Hepatocyte (in vitro differentiated cells): ENCODE results near the gene LGALS4. TPM values are rescaled to one million over a fixed set of nuclear protein-coding genes. Genes with fewer than 3 reads are reported as not detected.
"Not testable (repeated sequence)": the region's sequence is repeated elsewhere in the genome, so short reads cannot be mapped to it uniquely, and the experiment has no call there.

Experiments
- DNase-seq: peaks from one replicate; pipeline ENCODE4 v3.0.0-alpha.2; 2016; ENCODE audit warnings: low spot score
- H2AFZ ChIP-seq: fragments of 200-600 bp; sonication (generic); 2 replicates; pipeline ENCODE4 v1.6.0; 2016; ENCODE audit warnings: antibody characterized with exemption, mild to moderate bottlenecking
- H3K27ac ChIP-seq: fragments of 200-600 bp; sonication (generic); 2 replicates; pipeline ENCODE4 v1.5.1; 2016; ENCODE audit warnings: mild to moderate bottlenecking
- H3K27me3 ChIP-seq: fragments of 200-600 bp; sonication (generic); 2 replicates; pipeline ENCODE4 v1.6.1; 2016
- H3K36me3 ChIP-seq: fragments of 200-600 bp; sonication (generic); replicated peaks from 2 replicates; pipeline ENCODE4 v1.5.1; 2016; ENCODE audit warnings: low read depth; ENCODE audit not compliant: insufficient read depth
- H3K4me1 ChIP-seq: fragments of 200-600 bp; sonication (generic); 2 replicates; pipeline ENCODE4 v1.5.1; 2016; ENCODE audit warnings: mild to moderate bottlenecking, moderate library complexity; ENCODE audit not compliant: insufficient read depth
- H3K4me2 ChIP-seq: fragments of 200-600 bp; sonication (generic); 2 replicates; pipeline ENCODE4 v1.6.0; 2016
- H3K4me3 ChIP-seq: fragments of 200-600 bp; sonication (generic); 2 replicates; pipeline ENCODE4 v1.5.1; 2016; ENCODE audit warnings: mild to moderate bottlenecking
- H3K79me2 ChIP-seq: fragments of 200-600 bp; sonication (generic); 2 replicates; pipeline ENCODE4 v1.6.0; 2017; ENCODE audit warnings: mild to moderate bottlenecking
- H3K9me2 ChIP-seq: fragments of 200-600 bp; sonication (generic); replicated peaks from 2 replicates; pipeline ENCODE4 v1.6.0; 2017; ENCODE audit warnings: mild to moderate bottlenecking; ENCODE audit not compliant: insufficient read depth
- H3K9me3 ChIP-seq: fragments of 200-600 bp; sonication (generic); 2 replicates; pipeline ENCODE4 v1.5.1; 2016; ENCODE audit warnings: low read depth, mild to moderate bottlenecking
- H4K20me1 ChIP-seq: fragments of 200-600 bp; sonication (generic); 2 replicates; pipeline ENCODE4 v1.6.0; 2016; ENCODE audit warnings: mild to moderate bottlenecking; ENCODE audit not compliant: insufficient read depth, poor library complexity, severe bottlenecking
- EZH2 ChIP-seq: fragments of 200-600 bp; sonication (generic); IDR thresholded peaks from 2 replicates; pipeline ENCODE4 v1.6.1; 2016; ENCODE audit warnings: antibody characterized with exemption, mild to moderate bottlenecking, borderline replicate concordance
- EZH2phosphoT487 ChIP-seq: fragments of 200-600 bp; sonication (generic); IDR thresholded peaks from one replicate; pipeline ENCODE4 v1.6.1; 2018; ENCODE audit warnings: antibody characterized with exemption, mild to moderate bottlenecking, low read depth, moderate library complexity; ENCODE audit not compliant: unreplicated experiment, severe bottlenecking
- WGBS: methylation state at CpG from one replicate; pipeline ENCODE4 v1.1.6; 2016; ENCODE audit warnings: low lambda C conversion rate; ENCODE audit errors: missing lambda C conversion rate; 5-methylcytosine and 5-hydroxymethylcytosine counted together
- polyA plus RNA-seq: library from polyadenylated mRNA; unstranded; fragments of >200 nt; fragmentation: Nextera tagmentation; extraction: Ambion mirVana; gene quantifications from 2 replicates; pipeline ENCODE4 v1.2.1, GENCODE V29; 2016
- total RNA-seq: library from RNA; depleted of rRNA; stranded (reverse); fragments of >200 nt; gene quantifications from 2 replicates; pipeline ENCODE4 v1.2.3, GENCODE V29; 2014
- TF ChIP-seq, protein P1 (sequence below): fragments of 200-600 bp; sonication (generic); IDR thresholded peaks from 2 replicates; pipeline ENCODE4 v1.5.1; 2016; ENCODE audit warnings: antibody characterized with exemption, mild to moderate bottlenecking; ENCODE audit not compliant: poor library complexity

The LGALS4 gene
- total and polyA plus RNA-seq, 2 experiments from 2014 or later: 147 to 199 TPM

- Histone ChIP-seq H3K9me3 (no peaks in the 10 kb centered on the region), H3K27me3 (no peaks in the 10 kb centered on the region), H4K20me1 (no peaks in the 10 kb centered on the region), H3K4me2 (no peak overlapping the region), H3K4me3 (no peak overlapping the region), H3K27ac (peak overlapping the region; percentile 88), H2AFZ (no peak overlapping the region), H3K79me2 (peaks cover 7% of the 10 kb centered on the region), H3K9me2 (no peaks in the 10 kb centered on the region), H3K36me3 (no peaks in the 10 kb centered on the region), H3K4me1 (peaks cover 22% of the 10 kb centered on the region)
- WGBS: 90% methylated on average over 34 of the region's 34 CpGs
- no peak for TF ChIP-seq EZH2
- no peak for TF ChIP-seq EZH2phosphoT487
- TF ChIP-seq, protein P1, sequence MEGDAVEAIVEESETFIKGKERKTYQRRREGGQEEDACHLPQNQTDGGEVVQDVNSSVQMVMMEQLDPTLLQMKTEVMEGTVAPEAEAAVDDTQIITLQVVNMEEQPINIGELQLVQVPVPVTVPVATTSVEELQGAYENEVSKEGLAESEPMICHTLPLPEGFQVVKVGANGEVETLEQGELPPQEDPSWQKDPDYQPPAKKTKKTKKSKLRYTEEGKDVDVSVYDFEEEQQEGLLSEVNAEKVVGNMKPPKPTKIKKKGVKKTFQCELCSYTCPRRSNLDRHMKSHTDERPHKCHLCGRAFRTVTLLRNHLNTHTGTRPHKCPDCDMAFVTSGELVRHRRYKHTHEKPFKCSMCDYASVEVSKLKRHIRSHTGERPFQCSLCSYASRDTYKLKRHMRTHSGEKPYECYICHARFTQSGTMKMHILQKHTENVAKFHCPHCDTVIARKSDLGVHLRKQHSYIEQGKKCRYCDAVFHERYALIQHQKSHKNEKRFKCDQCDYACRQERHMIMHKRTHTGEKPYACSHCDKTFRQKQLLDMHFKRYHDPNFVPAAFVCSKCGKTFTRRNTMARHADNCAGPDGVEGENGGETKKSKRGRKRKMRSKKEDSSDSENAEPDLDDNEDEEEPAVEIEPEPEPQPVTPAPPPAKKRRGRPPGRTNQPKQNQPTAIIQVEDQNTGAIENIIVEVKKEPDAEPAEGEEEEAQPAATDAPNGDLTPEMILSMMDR: no peak
- peak; percentile 64 for DNase-seq
These were observed 2.6 kb upstream of the LGALS4 start for GRCh38 chr19:38815059-38816001.

GRCh38 chr19:38813932-38814331 lies 1.2 kb upstream of the LGALS4 start:
- not testable (repeated sequence) for H3K79me2 ChIP-seq, DNase-seq, H3K36me3 ChIP-seq, H3K4me2 ChIP-seq, H3K4me3 ChIP-seq, H3K9me3 ChIP-seq, H4K20me1 ChIP-seq, H3K9me2 ChIP-seq, H3K27me3 ChIP-seq, H2AFZ ChIP-seq
- Histone ChIP-seq H3K27ac (peak overlapping the region; percentile 60), H3K4me1 (peaks cover 12% of the 10 kb centered on the region)
- WGBS: 92% methylated on average over 2 of the region's 2 CpGs

GRCh38 chr19:38813323-38813722 lies 578 bp upstream of the LGALS4 start:
- Histone ChIP-seq H3K4me3 (no peak overlapping the region), H3K9me2 (no peaks in the 10 kb centered on the region), H3K27ac (peak overlapping the region; percentile 90), H3K9me3 (no peaks in the 10 kb centered on the region), H3K27me3 (no peaks in the 10 kb centered on the region), H2AFZ (no peak overlapping the region), H4K20me1 (no peaks in the 10 kb centered on the region), H3K4me2 (peak overlapping the region; percentile 62), H3K36me3 (no peaks in the 10 kb centered on the region), H3K4me1 (peaks cover 12% of the 10 kb centered on the region), H3K79me2 (peaks cover 7% of the 10 kb centered on the region)
- DNase-seq: no peak
- WGBS: 86% methylated on average over 6 of the region's 6 CpGs
- TF ChIP-seq, protein P1: no peak
- no peak for TF ChIP-seq EZH2phosphoT487
- TF ChIP-seq EZH2: no peak

- H3K4me3 ChIP-seq: no peak overlapping the region
- DNase-seq: no peak
- no peak overlapping the region for H2AFZ ChIP-seq
- TF ChIP-seq EZH2: no peak
- TF ChIP-seq, protein P1: no peak
- TF ChIP-seq EZH2phosphoT487: no peak
- H3K4me1 ChIP-seq: peaks cover 14% of the 10 kb centered on the region
- H3K27me3 ChIP-seq: no peaks in the 10 kb centered on the region
- H3K79me2 ChIP-seq: peaks cover 7% of the 10 kb centered on the region
- H4K20me1 ChIP-seq: no peaks in the 10 kb centered on the region
- H3K36me3 ChIP-seq: no peaks in the 10 kb centered on the region
- 72% methylated on average over 18 of the region's 18 CpGs for WGBS
- H3K4me2 ChIP-seq: peak overlapping the region; percentile 62
- H3K27ac ChIP-seq: peak overlapping the region; percentile 90
- H3K9me2 ChIP-seq: no peaks in the 10 kb centered on the region
- H3K9me3 ChIP-seq: no peaks in the 10 kb centered on the region
These were observed 520 bp downstream of the LGALS4 start for GRCh38 chr19:38812009-38812840.
